Amniotic epithelial cell (primary cell): Measurements from ENCODE around the gene NMU.
"Not testable (repeated sequence)": the region's sequence is repeated elsewhere in the genome, so short reads cannot be mapped to it uniquely, and the experiment has no call there.

Experiments used
- DNase-seq: peaks from one replicate; pipeline ENCODE4 v3.0.0-alpha.2; 2010; ENCODE audit warnings: low read depth

The NMU gene

GRCh38 chr4:55560096-55560495 lies 76.0 kb downstream of the NMU start:
- no peak for DNase-seq

GRCh38 chr4:55554453-55555030 lies 81.6 kb downstream of the NMU start:
- DNase-seq: peak; percentile 61

DNA sequence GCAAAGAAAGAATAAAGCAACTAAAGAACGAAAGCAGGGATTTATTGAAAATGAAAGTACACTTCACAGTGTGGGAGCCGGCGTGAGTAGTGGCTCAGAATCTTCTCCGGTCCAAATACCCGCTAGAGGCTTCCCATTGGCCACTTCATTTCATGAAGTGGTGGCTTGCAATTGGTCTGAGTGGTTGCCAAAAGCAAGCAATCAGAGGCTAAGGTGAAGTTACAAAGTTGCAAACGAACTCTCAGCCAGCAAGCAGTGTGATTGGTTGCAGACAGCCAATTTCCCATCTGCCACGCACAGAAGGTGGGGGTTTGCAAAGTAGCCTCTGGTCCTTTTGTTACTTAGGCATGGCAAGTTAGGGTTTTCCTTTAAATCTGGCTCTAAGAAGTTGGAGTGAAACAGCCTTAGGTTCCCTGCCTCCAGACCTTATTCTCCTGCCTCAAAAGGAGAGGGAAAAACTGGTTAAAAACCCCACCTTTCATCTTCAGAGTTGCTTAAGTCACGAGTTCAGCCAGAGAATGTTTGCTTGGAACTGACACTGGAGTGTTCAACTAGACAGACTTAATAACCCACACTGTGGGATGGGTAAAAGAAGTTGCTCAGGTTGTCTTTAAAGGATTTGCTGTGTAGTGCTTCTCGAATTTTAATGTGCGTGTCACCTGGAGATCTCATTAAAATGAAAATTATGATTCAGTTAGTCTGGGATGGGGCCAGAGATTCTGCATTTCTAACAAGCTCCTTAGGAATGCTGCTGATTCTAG lies 82.5 kb downstream of the NMU start:
- peak; percentile 67 for DNase-seq

- not testable (repeated sequence) for DNase-seq
Measured at GRCh38 chr4:55551964-55552363, 84.1 kb downstream of the NMU start.

GRCh38 chr4:55549888-55550287 lies 86.2 kb downstream of the NMU start:
- peak; percentile 95 for DNase-seq

GRCh38 chr4:55547918-55548317 lies 88.2 kb downstream of the NMU start:
- no peak for DNase-seq

- DNase-seq: no peak
Measured at GRCh38 chr4:55547466-55547770, 88.7 kb downstream of the NMU start.

GRCh38 chr4:55546756-55547465 lies 89.2 kb downstream of the NMU start, which contains the start of gene CLOCK:
Gene CLOCK (minus strand): TSS chr4:55546909. CDS start chr4:55482785, 64,124 bp downstream.
- peak; percentile 76 for DNase-seq

- no peak for DNase-seq
Measured at GRCh38 chr4:55546506-55546755, 89.7 kb downstream of the NMU start.

DNA sequence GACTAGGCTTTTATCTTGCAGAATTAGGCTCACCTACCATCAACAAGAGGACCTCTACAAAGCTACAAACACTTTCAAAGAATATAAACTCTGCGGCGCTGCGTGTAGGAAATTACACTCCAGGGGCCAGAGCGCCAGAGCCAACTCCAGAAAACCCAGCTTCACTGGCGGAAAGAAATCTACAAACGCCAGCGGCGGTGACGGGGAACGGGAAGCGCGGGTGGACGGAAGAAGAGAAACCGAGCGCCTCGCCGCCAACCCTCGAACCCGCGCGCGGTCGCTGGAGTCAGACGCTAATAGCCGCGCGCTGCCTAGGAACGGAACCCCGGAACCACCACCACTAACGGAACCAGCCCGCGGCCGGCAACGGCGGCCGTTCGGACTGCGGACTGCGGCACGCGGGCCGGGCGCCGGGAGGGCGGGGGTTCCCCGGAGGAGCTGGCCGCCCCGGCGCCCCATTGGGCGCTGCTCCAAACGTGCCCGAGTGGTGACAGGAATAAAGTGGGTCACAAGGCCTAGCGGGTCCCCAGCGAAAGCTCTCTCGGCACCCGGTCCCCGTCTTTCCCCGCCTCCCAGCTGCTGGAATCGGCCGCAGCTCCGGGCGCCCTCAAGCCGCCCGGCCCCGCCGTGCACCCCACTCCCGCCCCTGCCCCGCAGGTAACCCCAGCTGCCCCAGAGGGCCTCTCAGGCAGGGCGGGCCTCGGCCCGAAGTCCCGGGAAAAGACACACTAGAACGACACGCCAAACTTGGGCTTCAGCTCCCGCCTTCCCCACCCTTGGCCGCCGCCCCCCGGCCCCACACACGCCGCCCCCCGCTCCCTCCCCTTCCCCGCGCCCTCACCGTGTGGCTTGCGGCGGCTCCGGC lies 90.2 kb downstream of the NMU start:
- DNase-seq: peak; percentile 57
